H1 (cell line): ENCODE measurements around the gene SYNPR. TPM values are rescaled to one million over a fixed set of nuclear protein-coding genes. Genes with fewer than 3 reads are reported as not detected.

Source experiments
- GABPA ChIP-seq: IDR thresholded peaks from 2 replicates; pipeline ENCODE4 v1.6.1; 2011; ENCODE audit warnings: mild to moderate bottlenecking, low read length, moderate library complexity, borderline replicate concordance; ENCODE audit not compliant: insufficient read depth
- HDAC6 ChIP-seq: IDR thresholded peaks from one replicate; pipeline ENCODE4 v1.7.1; 2012; ENCODE audit warnings: low read depth, mild to moderate bottlenecking, inconsistent platforms, low read length, moderate library complexity
- KDM4A ChIP-seq: IDR thresholded peaks from one replicate; pipeline ENCODE4 v1.7.1; 2012; ENCODE audit warnings: low read depth, mild to moderate bottlenecking, moderate library complexity, low read length, inconsistent platforms; ENCODE audit not compliant: severe bottlenecking
- TBP ChIP-seq: IDR thresholded peaks from 2 replicates; pipeline ENCODE4 v1.6.1; 2011; ENCODE audit warnings: low read depth, low read length, improper control_type of control experiment
- USF2 ChIP-seq: IDR thresholded peaks from 2 replicates; pipeline ENCODE4 v1.6.1; 2011; ENCODE audit warnings: low read length, improper control_type of control experiment
- polyA plus RNA-seq, 7 experiments: library from polyadenylated mRNA; depleted of rRNA in 3 of 7; stranded (reverse) in 5 of 7; unstranded in 2 of 7; fragments of >200 nt in 5 of 7; fragments of 200-250 nt in 2 of 7; gene quantifications; 1 replicate in 5 of 7; 2 replicates in 1 of 7; 4 replicates in 1 of 7; pipeline versions ENCODE4 v1.2.1 to v1.2.3, GENCODE V29; 2011 to 2013; ENCODE audit warnings: missing spikeins in 2 of 7, mixed read lengths in 2 of 7
- total RNA-seq: library from RNA; stranded (reverse); fragmentation: NEBNext Ultra II Directional; extraction: Animal tissue kit (Norgen Biotek cat#: 25700); gene quantifications from 2 replicates; pipeline ENCODE4 v1.2.1, GENCODE V29; 2021

Gene SYNPR
- total and polyA plus RNA-seq, 2 of the 8 experiments (the other 6 are each of a cell fraction or from before 2014, with no cell fraction given) = 0.39 to 0.99 TPM

DNA sequence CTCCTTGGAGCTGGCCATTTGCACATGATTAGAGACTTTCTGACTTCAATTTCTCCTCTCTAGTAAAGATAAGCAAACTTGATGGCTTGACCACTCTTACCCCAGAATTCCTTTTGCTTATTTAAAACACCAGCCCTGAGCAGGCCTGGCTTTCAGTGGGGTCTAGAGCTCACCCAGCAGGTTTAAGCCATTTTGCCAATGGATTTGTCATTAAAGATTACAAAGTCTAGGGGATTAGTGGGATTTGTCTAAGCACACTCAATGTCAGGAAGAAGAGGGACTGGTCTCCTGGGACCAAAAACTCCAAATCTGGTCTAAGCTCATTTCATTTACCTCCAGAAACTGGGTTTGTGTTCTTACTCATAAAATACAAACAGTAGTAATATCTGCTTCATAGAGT is 317.1 kb downstream of the SYNPR start (continued):
- TF ChIP-seq USF2 = no peak
- TF ChIP-seq TBP = no peak
- TF ChIP-seq GABPA = no peak
- TF ChIP-seq HDAC6 = no peak
- no peak for TF ChIP-seq KDM4A
- TF ChIP-seq, all 59 proteins: peak for 0
